K562 (cell line): Measurements from ENCODE around the gene TSSK6. TPM values are rescaled to one million over a fixed set of nuclear protein-coding genes. Genes with fewer than 3 reads are reported as not detected.

Source experiments
- ATAC-seq: fragments of 200-7000 bp; cut with Tn5 transposase; 3 replicates; pipeline ENCODE4 v1.9.1; 2020; ENCODE audit warnings: moderate library complexity
- BruUV-seq: library from RNA; stranded (reverse); fragments of 400-500 nt; replicated peaks from 2 replicates; lab custom pipeline; 2021; lab: Mats Ljungman, UMichigan
- CTCF ChIA-PET: fragments of 300-600 bp; formaldehyde crosslinking; extraction: SDS; loops from one replicate; lab custom pipeline; 2021; ENCODE audit warnings: low intra/inter-chr PET ratio; lab: Yijun Ruan, JAX
- POLR2A ChIA-PET: fragments of 300-600, 350-650 bp; sonication (Branson Sonifier 250); formaldehyde crosslinking; extraction: SDS; loops from one replicate; lab custom pipeline; 2021; ENCODE audit warnings: antibody characterized with exemption, inconsistent platforms; lab: Yijun Ruan, JAX
- DNase-seq, 4 experiments: peaks; one replicate each; pipeline versions ENCODE4 v3.0.0 to v3.0.0-alpha.2; 2011 to 2018; ENCODE audit warnings: low spot score in 3 of 4, mixed read lengths in 3 of 4; ENCODE audit errors: extremely low read depth in 1 of 4
- FAIRE-seq: peaks from 2 replicates; lab custom pipeline; 2011; peaks lifted over from hg19 to GRCh38; lab: Jason Lieb, UNC
- H2AFZ ChIP-seq: 2 replicates; pipeline ENCODE4 v1.6.0; 2011; ENCODE audit warnings: low read depth, low read length, control low read depth, inconsistent platforms
- H3K27ac ChIP-seq: fragments of 200-600 bp; 3 replicates; pipeline ENCODE4 v1.8.0; 2011; ENCODE audit warnings: low read depth, mild to moderate bottlenecking, control low read depth, inconsistent platforms, low read length, moderate library complexity, mixed read lengths; ENCODE audit errors: extremely low read depth
- H3K27me3 ChIP-seq, 2 experiments: fragments of 300-600 bp in 1 of 2; 2 replicates in 1 of 2; 3 replicates in 1 of 2; pipeline versions ENCODE4 v1.6.0 to v1.8.0; 2011; ENCODE audit warnings: inconsistent platforms in 2 of 2, low read length in 2 of 2, mild to moderate bottlenecking in 1 of 2, mixed read lengths in 1 of 2, moderate library complexity in 1 of 2; ENCODE audit not compliant: control insufficient read depth in 2 of 2, insufficient read depth in 2 of 2
- H3K36me3 ChIP-seq: fragments of 300-600 bp; 3 replicates; pipeline ENCODE4 v1.8.0; 2011; ENCODE audit warnings: mild to moderate bottlenecking, low read length, inconsistent platforms; ENCODE audit not compliant: control insufficient read depth, insufficient read depth
- H3K4me1 ChIP-seq, 2 experiments: fragments of 200-600 bp in 1 of 2; replicated peaks in 1 of 2; 2 replicates in 1 of 2; 3 replicates in 1 of 2; pipeline versions ENCODE4 v1.5.1 to v1.8.0; 2011; ENCODE audit warnings: inconsistent platforms in 2 of 2, low read length in 2 of 2, mild to moderate bottlenecking in 1 of 2, mixed read lengths in 1 of 2, moderate library complexity in 1 of 2; ENCODE audit not compliant: control insufficient read depth in 2 of 2, insufficient read depth in 2 of 2
- H3K4me2 ChIP-seq: 2 replicates; pipeline ENCODE4 v1.6.1; 2011; ENCODE audit warnings: low read length, control low read depth, inconsistent platforms, mixed read lengths; ENCODE audit not compliant: insufficient read depth
- H3K4me3 ChIP-seq: fragments of 200-600 bp; sonication (generic), shearing (Covaris generic); 2 replicates; pipeline ENCODE4 v1.5.1; 2016; ENCODE audit warnings: control low read depth, inconsistent platforms
- H3K79me2 ChIP-seq: fragments of 200-600 bp; 3 replicates; pipeline ENCODE4 v1.8.0; 2011; ENCODE audit warnings: low read length, inconsistent platforms; ENCODE audit not compliant: control insufficient read depth, insufficient read depth
- H3K9ac ChIP-seq, 2 experiments: 2 replicates each; pipeline versions ENCODE4 v1.6.0 to v1.6.1; 2011; ENCODE audit warnings: low read depth in 2 of 2, low read length in 2 of 2, control low read depth in 1 of 2, inconsistent platforms in 1 of 2, mild to moderate bottlenecking in 1 of 2, mixed read lengths in 1 of 2; ENCODE audit not compliant: insufficient read depth in 1 of 2
- H3K9me1 ChIP-seq: one replicate; pipeline ENCODE4 v1.6.0; 2011; ENCODE audit warnings: inconsistent platforms, mild to moderate bottlenecking, low read length, moderate library complexity; ENCODE audit not compliant: control insufficient read depth, insufficient read depth
- H3K9me3 ChIP-seq: replicated peaks from 2 replicates; pipeline ENCODE4 v1.5.1; 2011; ENCODE audit warnings: low read depth, low read length, inconsistent platforms; ENCODE audit not compliant: control insufficient read depth, insufficient read depth
- H4K20me1 ChIP-seq: replicated peaks from 2 replicates; pipeline ENCODE4 v1.6.1; 2011; ENCODE audit warnings: low read length, inconsistent platforms, mixed read lengths; ENCODE audit not compliant: control insufficient read depth, insufficient read depth
- HDAC6 ChIP-seq: IDR thresholded peaks from 2 replicates; pipeline ENCODE4 v1.6.1; 2012; ENCODE audit warnings: low read depth, mild to moderate bottlenecking, control low read depth, inconsistent platforms, low read length, moderate library complexity
- HMG20A ChIP-seq: fragments of 450-650 bp; formaldehyde crosslinking; conservative IDR thresholded peaks from 2 replicates; pipeline ENCODE4 v1.4.0; 2020; ENCODE audit warnings: mild to moderate bottlenecking, mixed read lengths
- MNT ChIP-seq, 2 experiments: fragments of 450-650 bp; conservative IDR thresholded peaks; 2 replicates each; pipeline ENCODE4 v1.6.1; 2017; ENCODE audit warnings: mild to moderate bottlenecking in 2 of 2, moderate library complexity in 2 of 2
- SRF ChIP-seq, 2 experiments: fragments of 250-450, 450-650 bp in 1 of 2; sonication (Bioruptor Pico) in 1 of 2; sonication (generic) in 1 of 2; formaldehyde crosslinking; IDR thresholded peaks; 2 replicates each; pipeline versions ENCODE4 v1.5.0 to v1.5.1; 2020 to 2022; ENCODE audit warnings: mild to moderate bottlenecking in 1 of 2, missing genetic modification reagents in 1 of 2
- ZC3H11A ChIP-seq: IDR thresholded peaks from 2 replicates; pipeline ENCODE4 v1.6.1; 2012; ENCODE audit warnings: low read depth, low read length, improper control_type of control experiment
- ZNF184 ChIP-seq: sonication (generic); formaldehyde crosslinking; IDR thresholded peaks from 2 replicates; pipeline ENCODE4 v1.5.0; 2020; ENCODE audit warnings: missing genetic modification reagents
- ZNF444 ChIP-seq: fragments of 250-450 bp; sonication (Bioruptor Pico); IDR thresholded peaks from 2 replicates; pipeline ENCODE4 v1.4.0; 2020; ENCODE audit warnings: mild to moderate bottlenecking, moderate library complexity
- ZNF584 ChIP-seq: fragments of 200-800 bp; sonication (Bioruptor generic); IDR thresholded peaks from 2 replicates; pipeline ENCODE4 v1.6.1; 2016; ENCODE audit warnings: low read depth, mild to moderate bottlenecking, missing genetic modification characterization, missing compliant biosample characterization
- WGBS: fragments of 100-300 bp; shearing (Covaris generic); methylation state at CpG from one replicate; pipeline ENCODE4 v1.1.6; 2016; ENCODE audit warnings: low coverage, mixed read lengths; ENCODE audit not compliant: insufficient coverage; ENCODE audit errors: missing lambda C conversion rate; 5-methylcytosine and 5-hydroxymethylcytosine counted together
- in situ Hi-C: fragments of 300-500 bp; cut with MboI; formaldehyde crosslinking; loops from 4 replicates; pipeline ENCODE4 v1.15.0; 2018; ENCODE audit warnings: inconsistent platforms, mixed read lengths
- intact Hi-C: fragments of 100-400 bp; cut with micrococcal nuclease; formaldehyde crosslinking; loops from 2 replicates; pipeline ENCODE4 v1.14.2; 2022
- polyA plus RNA-seq, 8 experiments: library from polyadenylated mRNA; depleted of rRNA in 4 of 8; stranded (reverse) in 5 of 8; unstranded in 3 of 8; fragments of >200 nt; fragmentation: Nextera tagmentation in 2 of 8; fragmentation: Illumina TruSeq in 1 of 8; extraction: Ambion mirVana in 2 of 8; extraction: Trizol in 1 of 8; gene quantifications; 2 replicates each; pipeline versions ENCODE4 v1.2.1 to v1.2.3, GENCODE V29; 2011 to 2014; ENCODE audit warnings: inconsistent platforms in 1 of 8, missing spikeins in 1 of 8
- total RNA-seq, 7 experiments: library from RNA; depleted of rRNA in 6 of 7; stranded (reverse); fragments of >200 nt in 6 of 7; fragmentation: Illumina TruSeq in 2 of 7; extraction: Trizol in 2 of 7; gene quantifications; 2 replicates each; pipeline versions ENCODE4 v1.2.1 to v1.2.3, GENCODE V29; 2011 to 2021; ENCODE audit warnings: low replicate concordance in 1 of 7
- TF ChIP-seq, protein P1 (sequence below): fragments of 450-650 bp; IDR thresholded peaks from 2 replicates; pipeline ENCODE4 v1.6.1; 2016; ENCODE audit warnings: antibody characterized with exemption
- TF ChIP-seq, protein P2 (sequence below): sonication (generic); formaldehyde crosslinking; IDR thresholded peaks from 2 replicates; pipeline ENCODE4 v1.8.0; 2022; ENCODE audit warnings: mild to moderate bottlenecking, low read depth, missing genetic modification reagents
- TF ChIP-seq, protein P3 (sequence below): sonication (generic); formaldehyde crosslinking; IDR thresholded peaks from 2 replicates; pipeline ENCODE4 v1.8.1; 2023; ENCODE audit warnings: mild to moderate bottlenecking, missing genetic modification reagents

TSSK6 gene
- total and polyA plus RNA-seq, 9 of the 15 experiments (the other 6 are each of a cell fraction or from before 2014, with no cell fraction given), result 0.21 to 2.6 (median 1.5) TPM; not detected in 3

- peak overlapping the region in 1 of 2 experiments; percentile 35; a peak in 1 of 4 replicates for H3K9ac ChIP-seq
- no peaks in the 10 kb centered on the region for H3K79me2 ChIP-seq
- H3K9me3 ChIP-seq, result no peaks in the 10 kb centered on the region
- H2AFZ ChIP-seq, result no peak overlapping the region
- in situ Hi-C loops (loop anchor here (10.0 kb wide), 1 partner anchor 395 kb away; no protein-coding TSS in a partner anchor), intact Hi-C loops (loop anchor here (10.0 kb wide), 1 partner anchor 185 kb away; no protein-coding TSS in a partner anchor)
- H3K4me1 ChIP-seq, result peaks cover 0 to 19% of the 10 kb centered on the region in 2 experiments; a peak in 2 of 5 replicates
- no peak overlapping the region for H3K4me2 ChIP-seq
- no peak for DNase-seq
- ChIA-PET POLR2A (no interaction called here), CTCF (no interaction called here)
- no peak overlapping the region for H3K27ac ChIP-seq
- no peak for ATAC-seq
- WGBS, result 14% methylated on average over 4 of the region's 4 CpGs
- H3K36me3 ChIP-seq, result no peaks in the 10 kb centered on the region
- H4K20me1 ChIP-seq, result peaks cover 7% of the 10 kb centered on the region; the same call in 1 of the 2 replicates
- H3K9me1 ChIP-seq, result no peaks in the 10 kb centered on the region
- no peak overlapping the region for H3K4me3 ChIP-seq
- TF ChIP-seq, protein P1, sequence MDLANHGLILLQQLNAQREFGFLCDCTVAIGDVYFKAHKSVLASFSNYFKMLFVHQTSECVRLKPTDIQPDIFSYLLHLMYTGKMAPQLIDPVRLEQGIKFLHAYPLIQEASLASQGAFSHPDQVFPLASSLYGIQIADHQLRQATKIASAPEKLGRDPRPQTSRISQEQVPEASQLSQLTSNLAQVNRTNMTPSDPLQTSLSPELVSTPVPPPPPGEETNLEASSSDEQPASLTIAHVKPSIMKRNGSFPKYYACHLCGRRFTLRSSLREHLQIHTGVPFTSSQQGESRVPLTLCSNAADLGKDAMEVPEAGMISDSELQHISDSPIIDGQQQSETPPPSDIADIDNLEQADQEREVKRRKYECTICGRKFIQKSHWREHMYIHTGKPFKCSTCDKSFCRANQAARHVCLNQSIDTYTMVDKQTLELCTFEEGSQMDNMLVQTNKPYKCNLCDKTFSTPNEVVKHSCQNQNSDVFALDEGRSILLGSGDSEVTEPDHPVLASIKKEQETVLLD, result no peak
- no peak for TF ChIP-seq SRF (CRISPR knock-in tag; IDR thresholded peaks at IDR 0.05)
- no peak for TF ChIP-seq ZNF444 (CRISPR knock-in tag)
- no peak for TF ChIP-seq ZNF584
- no peak for TF ChIP-seq MNT (conservative IDR thresholded peaks at IDR 0.05)
- TF ChIP-seq ZC3H11A, result no peak
- TF ChIP-seq HMG20A, result no peak
- no peak for TF ChIP-seq HDAC6
- TF ChIP-seq, protein P2, sequence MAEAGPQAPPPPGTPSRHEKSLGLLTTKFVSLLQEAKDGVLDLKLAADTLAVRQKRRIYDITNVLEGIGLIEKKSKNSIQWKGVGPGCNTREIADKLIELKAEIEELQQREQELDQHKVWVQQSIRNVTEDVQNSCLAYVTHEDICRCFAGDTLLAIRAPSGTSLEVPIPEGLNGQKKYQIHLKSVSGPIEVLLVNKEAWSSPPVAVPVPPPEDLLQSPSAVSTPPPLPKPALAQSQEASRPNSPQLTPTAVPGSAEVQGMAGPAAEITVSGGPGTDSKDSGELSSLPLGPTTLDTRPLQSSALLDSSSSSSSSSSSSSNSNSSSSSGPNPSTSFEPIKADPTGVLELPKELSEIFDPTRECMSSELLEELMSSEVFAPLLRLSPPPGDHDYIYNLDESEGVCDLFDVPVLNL (CRISPR knock-in tag), result no peak
- TF ChIP-seq, protein P3, sequence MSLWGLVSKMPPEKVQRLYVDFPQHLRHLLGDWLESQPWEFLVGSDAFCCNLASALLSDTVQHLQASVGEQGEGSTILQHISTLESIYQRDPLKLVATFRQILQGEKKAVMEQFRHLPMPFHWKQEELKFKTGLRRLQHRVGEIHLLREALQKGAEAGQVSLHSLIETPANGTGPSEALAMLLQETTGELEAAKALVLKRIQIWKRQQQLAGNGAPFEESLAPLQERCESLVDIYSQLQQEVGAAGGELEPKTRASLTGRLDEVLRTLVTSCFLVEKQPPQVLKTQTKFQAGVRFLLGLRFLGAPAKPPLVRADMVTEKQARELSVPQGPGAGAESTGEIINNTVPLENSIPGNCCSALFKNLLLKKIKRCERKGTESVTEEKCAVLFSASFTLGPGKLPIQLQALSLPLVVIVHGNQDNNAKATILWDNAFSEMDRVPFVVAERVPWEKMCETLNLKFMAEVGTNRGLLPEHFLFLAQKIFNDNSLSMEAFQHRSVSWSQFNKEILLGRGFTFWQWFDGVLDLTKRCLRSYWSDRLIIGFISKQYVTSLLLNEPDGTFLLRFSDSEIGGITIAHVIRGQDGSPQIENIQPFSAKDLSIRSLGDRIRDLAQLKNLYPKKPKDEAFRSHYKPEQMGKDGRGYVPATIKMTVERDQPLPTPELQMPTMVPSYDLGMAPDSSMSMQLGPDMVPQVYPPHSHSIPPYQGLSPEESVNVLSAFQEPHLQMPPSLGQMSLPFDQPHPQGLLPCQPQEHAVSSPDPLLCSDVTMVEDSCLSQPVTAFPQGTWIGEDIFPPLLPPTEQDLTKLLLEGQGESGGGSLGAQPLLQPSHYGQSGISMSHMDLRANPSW, result no peak
- no peak for TF ChIP-seq ZNF184 (CRISPR knock-in tag)
- no TSS peak for BruUV-seq
- peaks cover 0 to 21% of the 10 kb centered on the region in 2 experiments; a peak in 3 of 5 replicates for H3K27me3 ChIP-seq
- FAIRE-seq, result no peak
Measured at GRCh38 chr19:19559931-19560330, 44.6 kb upstream of the TSSK6 start.
